C4-2B (cell line): ENCODE data around the gene VOPP1.

Experiments
- CTCF ChIP-seq: fragments of 450-650 bp; conservative IDR thresholded peaks from 2 replicates; pipeline ENCODE4 v1.5.1; 2017; ENCODE audit warnings: mild to moderate bottlenecking
- ZFX ChIP-seq: fragments of 450-650 bp; IDR thresholded peaks from 2 replicates; pipeline ENCODE4 v1.6.1; 2017

GRCh38 chr7:55591282-55591931, 19.1 kb upstream of the VOPP1 start:
- no peak for TF ChIP-seq CTCF
- no peak for TF ChIP-seq ZFX
